ENCODE data around the gene LHPP.

LHPP gene

DNA sequence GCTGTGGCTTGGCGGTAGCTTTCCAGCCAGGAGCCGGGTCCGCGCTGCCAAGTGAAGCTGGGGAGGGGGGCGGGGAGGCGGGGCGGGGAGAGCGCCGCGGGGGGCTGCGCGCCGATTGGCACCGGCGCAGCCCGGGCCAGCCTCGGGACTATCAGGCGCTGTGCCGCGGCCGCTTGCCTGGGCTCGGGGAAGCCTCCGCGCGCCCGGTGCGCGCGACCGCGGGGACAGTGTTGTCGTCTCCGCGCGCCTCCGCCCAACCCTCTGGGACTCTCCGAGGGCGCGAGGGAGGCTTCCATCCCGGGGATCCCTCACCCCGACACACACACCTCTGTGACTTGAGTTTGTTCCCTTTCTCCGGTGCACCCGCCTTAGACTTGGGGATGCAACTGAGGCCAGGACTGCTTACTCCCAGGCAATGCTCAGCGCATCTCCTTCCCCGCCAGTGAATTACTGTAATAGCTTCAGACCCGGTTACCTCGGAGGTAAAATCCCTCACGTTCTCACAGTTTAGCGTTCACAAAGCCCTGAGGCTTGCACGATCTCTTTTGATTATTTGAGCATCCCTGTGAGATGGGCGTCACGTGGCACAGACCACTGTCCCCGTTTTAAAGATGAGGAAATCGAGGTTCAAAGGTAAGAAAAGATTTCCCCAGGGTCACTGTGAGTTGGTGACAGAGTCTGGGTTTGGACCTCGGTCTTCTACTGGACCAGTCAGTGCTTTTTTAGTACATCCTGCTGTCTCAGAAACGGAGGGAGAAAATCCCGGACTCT, 11.4 kb upstream of the LHPP start, which contains the start of gene NKX1-2:
TSS of gene NKX1-2 (minus strand) at position 24 of the 771 bp plus-strand sequence. CDS start 92 bp downstream, outside the sequence.
- H3K27ac ChIP-seq (ENCODE audit: low read depth, low read length), result no peak within 1 kb of the TSS
- H3K4me1 ChIP-seq (ENCODE audit: control insufficient read depth, insufficient read depth, low read length), result no peaks in the 10 kb centered on the region
- no peak within 1 kb of the TSS for H3K9ac ChIP-seq (ENCODE audit: low read length)
- peaks cover 26% of the 10 kb centered on the region for H3K27me3 ChIP-seq (ENCODE audit: control insufficient read depth, insufficient read depth, low read length)
- no peaks in the 10 kb centered on the region for H3K36me3 ChIP-seq (ENCODE audit: control insufficient read depth, insufficient read depth, low read length)
- H3K4me3 ChIP-seq (ENCODE audit: low read length), result no peak within 1 kb of the TSS

DNA sequence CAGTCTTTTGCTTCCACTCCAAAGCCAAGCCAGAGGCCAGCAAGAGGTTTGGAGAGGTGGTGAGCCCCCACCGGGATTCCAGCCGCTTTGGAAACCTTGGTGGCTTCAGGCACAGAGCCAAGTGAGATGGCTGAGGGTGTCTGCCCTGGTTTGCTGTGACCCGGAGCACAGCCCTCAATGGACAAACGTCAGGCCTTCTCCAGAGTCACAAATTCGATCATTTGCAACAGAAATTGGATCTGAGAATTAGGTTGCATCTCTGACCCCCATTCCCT, 10.9 kb upstream of the LHPP start:
- Histone ChIP-seq H3K36me3 (ENCODE audit: control insufficient read depth, insufficient read depth, low read length) (no peaks in the 10 kb centered on the region), H3K27me3 (ENCODE audit: control insufficient read depth, insufficient read depth, low read length) (peaks cover 26% of the 10 kb centered on the region), H3K4me3 (ENCODE audit: low read length) (no peak overlapping the region), H3K27ac (ENCODE audit: low read depth, low read length) (no peak overlapping the region), H3K9ac (ENCODE audit: low read length) (no peak overlapping the region), H3K4me1 (ENCODE audit: control insufficient read depth, insufficient read depth, low read length) (no peaks in the 10 kb centered on the region)

- Histone ChIP-seq H3K27me3 (ENCODE audit: control insufficient read depth, insufficient read depth, low read length) (peaks cover 21% of the 10 kb centered on the region), H3K36me3 (ENCODE audit: control insufficient read depth, insufficient read depth, low read length) (no peaks in the 10 kb centered on the region), H3K4me1 (ENCODE audit: control insufficient read depth, insufficient read depth, low read length) (no peaks in the 10 kb centered on the region), H3K9ac (ENCODE audit: low read length) (no peak overlapping the region), H3K4me3 (ENCODE audit: low read length) (no peak overlapping the region), H3K27ac (ENCODE audit: low read depth, low read length) (no peak overlapping the region)
These were observed 10.3 kb upstream of the LHPP start for GRCh38 chr10:124451276-124451675.

GRCh38 chr10:124453960-124454610, 7.5 kb upstream of the LHPP start:
- Histone ChIP-seq H3K36me3 (ENCODE audit: control insufficient read depth, insufficient read depth, low read length) (no peaks in the 10 kb centered on the region), H3K4me1 (ENCODE audit: control insufficient read depth, insufficient read depth, low read length) (no peaks in the 10 kb centered on the region), H3K4me3 (ENCODE audit: low read length) (no peak overlapping the region), H3K9ac (ENCODE audit: low read length) (no peak overlapping the region), H3K27ac (ENCODE audit: low read depth, low read length) (no peak overlapping the region), H3K27me3 (ENCODE audit: control insufficient read depth, insufficient read depth, low read length) (peaks cover 15% of the 10 kb centered on the region)

GRCh38 chr10:124455441-124455840, 6.2 kb upstream of the LHPP start:
- no peak overlapping the region for H3K9ac ChIP-seq (ENCODE audit: low read length)
- no peak overlapping the region for H3K27ac ChIP-seq (ENCODE audit: low read depth, low read length)
- H3K4me1 ChIP-seq (ENCODE audit: control insufficient read depth, insufficient read depth, low read length), result no peaks in the 10 kb centered on the region
- H3K27me3 ChIP-seq (ENCODE audit: control insufficient read depth, insufficient read depth, low read length), result peaks cover 8% of the 10 kb centered on the region
- no peaks in the 10 kb centered on the region for H3K36me3 ChIP-seq (ENCODE audit: control insufficient read depth, insufficient read depth, low read length)
- H3K4me3 ChIP-seq (ENCODE audit: low read length), result no peak overlapping the region

DNA sequence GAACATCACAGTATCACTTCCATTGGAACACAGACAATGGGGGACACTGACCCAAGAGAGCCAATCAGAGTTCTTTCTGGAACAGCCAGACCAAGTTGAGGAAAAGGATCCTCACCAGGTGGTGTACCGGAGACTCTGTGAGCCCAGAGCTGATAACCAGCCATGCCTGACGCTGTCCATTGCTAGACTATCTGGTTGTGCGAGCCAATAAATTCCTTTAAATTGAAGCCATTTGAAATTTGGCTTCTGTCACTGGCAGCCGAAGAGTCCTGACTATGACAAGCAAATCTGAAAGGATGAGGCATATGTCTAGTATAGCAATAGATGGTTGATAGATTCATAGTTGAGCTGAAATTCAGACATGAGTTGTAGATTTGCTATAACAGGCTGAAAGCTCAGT, 3.1 kb upstream of the LHPP start:
- H3K36me3 ChIP-seq (ENCODE audit: control insufficient read depth, insufficient read depth, low read length), result no peaks in the 10 kb centered on the region
- no peak overlapping the region for H3K27ac ChIP-seq (ENCODE audit: low read depth, low read length)
- no peak overlapping the region for H3K4me3 ChIP-seq (ENCODE audit: low read length)
- no peaks in the 10 kb centered on the region for H3K4me1 ChIP-seq (ENCODE audit: control insufficient read depth, insufficient read depth, low read length)
- H3K9ac ChIP-seq (ENCODE audit: low read length), result no peak overlapping the region
- peaks cover 2% of the 10 kb centered on the region for H3K27me3 ChIP-seq (ENCODE audit: control insufficient read depth, insufficient read depth, low read length)

DNA sequence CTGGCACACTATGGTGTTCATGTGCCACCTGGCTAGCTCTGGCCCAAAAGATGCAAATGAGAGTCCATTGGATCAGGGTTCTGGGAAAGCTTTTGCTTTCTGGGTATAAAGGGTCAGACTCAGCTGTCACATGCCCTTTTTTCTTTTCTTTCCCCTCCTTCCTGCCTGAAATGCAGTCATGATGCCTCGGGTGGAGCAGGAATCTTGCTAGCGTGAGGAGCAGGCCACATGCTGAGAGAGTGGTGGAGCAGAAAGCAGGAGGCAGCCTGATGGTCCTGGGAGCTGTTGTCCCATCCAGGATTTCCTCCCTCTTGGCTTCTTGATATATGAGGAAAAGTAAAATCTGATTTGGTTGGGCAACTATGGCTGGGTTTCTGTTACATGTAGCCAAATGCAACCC, 2.7 kb upstream of the LHPP start:
- no peak overlapping the region for H3K4me3 ChIP-seq (ENCODE audit: low read length)
- H3K9ac ChIP-seq (ENCODE audit: low read length), result no peak overlapping the region
- no peaks in the 10 kb centered on the region for H3K27me3 ChIP-seq (ENCODE audit: control insufficient read depth, insufficient read depth, low read length)
- H3K27ac ChIP-seq (ENCODE audit: low read depth, low read length), result no peak overlapping the region
- no peaks in the 10 kb centered on the region for H3K4me1 ChIP-seq (ENCODE audit: control insufficient read depth, insufficient read depth, low read length)
- H3K36me3 ChIP-seq (ENCODE audit: control insufficient read depth, insufficient read depth, low read length), result no peaks in the 10 kb centered on the region

- Histone ChIP-seq H3K27me3 (ENCODE audit: control insufficient read depth, insufficient read depth, low read length) (no peaks in the 10 kb centered on the region), H3K4me1 (ENCODE audit: control insufficient read depth, insufficient read depth, low read length) (no peaks in the 10 kb centered on the region), H3K27ac (ENCODE audit: low read depth, low read length) (no peak overlapping the region)
These were observed 2.2 kb upstream of the LHPP start for GRCh38 chr10:124459395-124459794.

GRCh38 chr10:124460144-124460543, 1.5 kb upstream of the LHPP start:
- Histone ChIP-seq H3K4me3 (ENCODE audit: low read length) (no peak overlapping the region), H3K4me1 (ENCODE audit: control insufficient read depth, insufficient read depth, low read length) (no peaks in the 10 kb centered on the region), H3K36me3 (ENCODE audit: control insufficient read depth, insufficient read depth, low read length) (no peaks in the 10 kb centered on the region), H3K27me3 (ENCODE audit: control insufficient read depth, insufficient read depth, low read length) (no peaks in the 10 kb centered on the region), H3K27ac (ENCODE audit: low read depth, low read length) (no peak overlapping the region), H3K9ac (ENCODE audit: low read length) (no peak overlapping the region)

More at GRCh38 chr10:124459395-124459794, 2.2 kb upstream of the LHPP start:
- H3K9ac ChIP-seq (ENCODE audit: low read length), result no peak overlapping the region
- no peaks in the 10 kb centered on the region for H3K36me3 ChIP-seq (ENCODE audit: control insufficient read depth, insufficient read depth, low read length)
- no peak overlapping the region for H3K4me3 ChIP-seq (ENCODE audit: low read length)

- peak overlapping the region; percentile 88 for H3K27ac ChIP-seq (ENCODE audit: low read depth, low read length)
- no peak overlapping the region for H3K9ac ChIP-seq (ENCODE audit: low read length)
- H3K27me3 ChIP-seq (ENCODE audit: control insufficient read depth, insufficient read depth, low read length), result no peaks in the 10 kb centered on the region
- peaks cover 3% of the 10 kb centered on the region for H3K4me1 ChIP-seq (ENCODE audit: control insufficient read depth, insufficient read depth, low read length)
- peak overlapping the region; percentile 71 for H3K4me3 ChIP-seq (ENCODE audit: low read length)
- no peaks in the 10 kb centered on the region for H3K36me3 ChIP-seq (ENCODE audit: control insufficient read depth, insufficient read depth, low read length)
These were observed 699 bp downstream of the LHPP start for GRCh38 chr10:124462348-124462695.

DNA sequence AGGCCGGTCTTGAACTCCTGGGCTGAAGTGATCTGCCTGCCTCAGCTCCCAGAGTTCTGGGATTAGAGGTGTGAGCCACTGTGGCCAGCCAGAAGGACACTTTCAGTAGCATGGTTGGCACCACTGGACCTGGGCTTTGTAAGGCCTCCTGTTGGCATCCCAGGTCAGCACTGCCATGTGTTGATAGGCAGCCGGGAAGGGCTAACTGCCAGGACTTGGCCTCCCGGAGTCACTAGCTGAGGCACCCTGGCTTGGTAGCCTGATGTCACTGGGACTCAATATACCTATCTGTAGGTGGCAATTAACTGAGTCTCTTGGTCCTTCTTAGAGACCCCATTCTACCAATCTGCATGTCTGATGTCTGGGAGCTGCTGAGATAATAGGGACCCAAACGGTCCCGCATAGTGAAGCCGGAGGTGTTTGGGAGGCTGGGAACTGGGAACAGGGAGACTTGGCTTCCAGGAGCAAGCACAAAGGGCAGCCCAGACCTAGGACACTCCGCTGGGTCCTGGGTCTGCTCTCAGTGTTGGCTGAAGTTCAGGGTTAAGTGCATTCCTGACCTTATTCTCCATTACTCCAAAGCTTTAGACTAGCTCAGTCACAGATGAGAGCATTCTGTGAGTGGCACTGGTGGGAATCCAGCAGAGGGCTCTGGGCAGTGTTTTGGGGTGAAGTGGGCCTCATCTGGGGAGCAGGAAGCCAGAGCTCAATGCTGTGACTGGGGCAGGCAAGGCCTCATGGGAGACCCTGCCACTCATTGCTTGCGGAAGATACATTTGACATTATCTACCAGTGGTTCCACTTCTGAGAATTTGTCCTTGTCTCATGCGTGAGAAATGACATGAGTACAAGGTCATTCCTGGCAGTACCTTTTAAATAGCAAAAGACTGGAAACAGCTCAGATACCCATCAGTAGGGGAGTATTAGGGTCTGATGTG, 2.7 kb downstream of the LHPP start:
- H3K9ac ChIP-seq (ENCODE audit: low read length), result no peak overlapping the region
- no peak overlapping the region for H3K4me3 ChIP-seq (ENCODE audit: low read length)
- H3K4me1 ChIP-seq (ENCODE audit: control insufficient read depth, insufficient read depth, low read length), result peaks cover 5% of the 10 kb centered on the region
- no peak overlapping the region for H3K27ac ChIP-seq (ENCODE audit: low read depth, low read length)
- H3K36me3 ChIP-seq (ENCODE audit: control insufficient read depth, insufficient read depth, low read length), result no peaks in the 10 kb centered on the region
- H3K27me3 ChIP-seq (ENCODE audit: control insufficient read depth, insufficient read depth, low read length), result no peaks in the 10 kb centered on the region

DNA sequence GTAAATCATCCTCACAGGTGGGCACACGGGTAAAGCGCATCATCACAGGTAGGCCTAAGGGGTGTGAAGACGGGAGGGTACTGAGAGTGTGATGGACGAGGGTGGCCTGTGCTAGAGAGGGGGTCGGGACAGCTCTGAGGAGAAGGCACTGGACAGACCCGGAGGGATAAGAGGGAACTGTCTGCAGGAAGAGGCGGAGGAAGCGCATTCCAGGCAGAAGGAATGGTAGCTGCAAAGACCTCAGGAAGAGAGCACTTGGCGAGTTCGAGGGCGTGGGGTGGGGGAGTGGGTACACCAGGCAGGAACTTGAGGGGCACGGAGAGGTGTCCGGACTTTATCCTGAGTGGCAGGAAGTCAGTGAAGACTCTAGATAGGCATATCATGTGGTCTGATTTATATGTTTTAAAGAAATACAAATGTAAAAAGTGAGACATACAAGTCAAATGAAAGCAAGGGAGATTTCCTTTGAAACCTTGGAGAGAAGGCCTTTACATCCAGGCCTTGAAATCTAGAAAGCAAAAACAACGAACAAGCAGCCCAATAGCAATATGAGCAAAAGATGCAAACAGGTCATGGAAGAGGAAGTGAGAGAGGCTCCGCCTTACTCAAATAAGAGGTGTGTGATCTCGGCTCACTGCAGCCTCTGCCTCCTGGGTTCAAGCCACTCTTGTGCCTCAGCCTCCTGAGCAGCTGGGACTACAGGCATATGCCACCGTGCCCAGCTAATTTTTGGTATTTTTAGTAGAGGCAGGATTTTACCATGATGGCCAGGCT, 3.6 kb downstream of the LHPP start:
- Histone ChIP-seq H3K27me3 (ENCODE audit: control insufficient read depth, insufficient read depth, low read length) (no peaks in the 10 kb centered on the region), H3K36me3 (ENCODE audit: control insufficient read depth, insufficient read depth, low read length) (no peaks in the 10 kb centered on the region), H3K4me1 (ENCODE audit: control insufficient read depth, insufficient read depth, low read length) (peaks cover 5% of the 10 kb centered on the region), H3K27ac (ENCODE audit: low read depth, low read length) (no peak overlapping the region), H3K9ac (ENCODE audit: low read length) (no peak overlapping the region), H3K4me3 (ENCODE audit: low read length) (no peak overlapping the region)

All from rectal smooth muscle tissue (tissue), 1 donor.